Thyroid gland (tissue), 4 donors: ENCODE data around the gene SULT1A1. TPM values are rescaled to one million over a fixed set of nuclear protein-coding genes. Genes with fewer than 3 reads are reported as not detected.

Experiments used
- DNase-seq, 2 donors: peaks; one replicate each; pipeline ENCODE4 v3.0.0-alpha.2; 2019
- H3K27ac ChIP-seq, 3 donors: fragments of 200-600 bp; sonication (generic); 1 replicate in 2 of 3; 2 replicates in 1 of 3; pipeline ENCODE4 v1.5.1; 2016 to 2019; ENCODE audit warnings: mild to moderate bottlenecking in 1 of 3, moderate library complexity in 1 of 3
- H3K27me3 ChIP-seq: fragments of 200-600 bp; sonication (generic); one replicate; pipeline ENCODE4 v1.5.1; 2019
- H3K36me3 ChIP-seq, 2 donors: fragments of 200-600 bp; sonication (generic); one replicate each; pipeline ENCODE4 v1.5.1; 2016 to 2019
- H3K4me1 ChIP-seq, 2 donors: fragments of 200-600 bp; sonication (generic); one replicate each; pipeline ENCODE4 v1.5.1; 2017 to 2019
- H3K4me3 ChIP-seq, 3 donors: fragments of 200-600 bp; sonication (generic); replicated peaks in 1 of 3; 1 replicate in 2 of 3; 2 replicates in 1 of 3; pipeline ENCODE4 v1.5.1; 2016; ENCODE audit warnings: mild to moderate bottlenecking in 1 of 3
- H3K9me3 ChIP-seq: fragments of 200-600 bp; sonication (generic); one replicate; pipeline ENCODE4 v1.5.1; 2017
- CTCF ChIP-seq, 6 experiments: fragments of 200-600 bp in 3 of 6; fragments of 450-650 bp in 3 of 6; sonication (generic) in 3 of 6; IDR thresholded peaks; one replicate each; pipeline ENCODE4 v1.5.1; 2016 to 2019; ENCODE audit warnings: antibody characterized with exemption in 6 of 6, mild to moderate bottlenecking in 2 of 6, inconsistent platforms in 1 of 6, moderate library complexity in 1 of 6
- POLR2A ChIP-seq, 2 donors: fragments of 450-650 bp; IDR thresholded peaks; one replicate each; pipeline ENCODE4 v1.6.1; 2017; ENCODE audit warnings: antibody characterized with exemption in 2 of 2, mild to moderate bottlenecking in 2 of 2, moderate library complexity in 1 of 2
- WGBS, 2 donors: methylation state at CpG; one replicate each; pipeline ENCODE4 v1.1.5; 2017; 5-methylcytosine and 5-hydroxymethylcytosine counted together
- intact Hi-C: fragments of 100-400 bp; cut with DNase I; formaldehyde crosslinking; loops from one replicate; pipeline ENCODE4 v1.15.1; 2023
- total RNA-seq, 4 donors: library from RNA; depleted of rRNA; stranded (reverse); fragments of >200 nt; gene quantifications; one replicate each; pipeline ENCODE4 v1.2.3, GENCODE V29; 2016

Gene SULT1A1
- total RNA-seq, 4 donors from 2014 or later: 84.9 to 162 (median 118) TPM

GRCh38 chr16:28575446-28576109, 34.3 kb downstream of the SULT1A1 start:
- H3K27ac ChIP-seq: no peak overlapping the region
- H3K4me1 ChIP-seq: peaks cover 6 to 26% of the 10 kb centered on the region in 2 donors
- TF ChIP-seq POLR2A (IDR thresholded peaks at IDR 0.05): no peak
- TF ChIP-seq CTCF (IDR thresholded peaks at IDR 0.05): no peak
- H3K9me3 ChIP-seq: no peaks in the 10 kb centered on the region
- H3K27me3 ChIP-seq: no peaks in the 10 kb centered on the region
- H3K36me3 ChIP-seq: no peaks in the 10 kb centered on the region
- intact Hi-C loops: no loop called here
- H3K4me3 ChIP-seq: no peak overlapping the region
- DNase-seq: no peak
- 95 to 96% methylated on average over 8 of the region's 8 CpGs for WGBS, 2 donors

DNA sequence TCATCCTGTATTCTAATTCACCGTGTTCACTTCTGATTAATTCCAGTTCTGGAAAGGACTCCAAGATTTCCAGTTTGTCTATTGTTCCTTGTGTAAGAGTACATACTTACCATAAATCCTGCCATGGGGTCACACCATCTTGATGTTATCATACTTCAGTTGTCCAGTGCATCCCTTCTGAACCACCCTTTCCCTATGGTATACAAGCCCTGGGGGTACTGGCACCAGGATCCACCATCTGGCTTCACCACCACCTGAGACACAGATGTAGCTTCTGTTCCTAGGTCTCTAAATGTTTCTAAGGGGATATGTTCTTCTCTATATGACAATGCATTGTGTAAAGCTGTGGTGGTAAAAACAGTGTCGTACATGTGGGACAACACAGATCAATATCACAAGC, 34.9 kb downstream of the SULT1A1 start:
- TF ChIP-seq POLR2A (IDR thresholded peaks at IDR 0.05) (no peak), CTCF (IDR thresholded peaks at IDR 0.05) (no peak)
- Histone ChIP-seq H3K27ac (no peak overlapping the region), H3K4me1 (peaks cover 6 to 26% of the 10 kb centered on the region in 2 donors), H3K36me3 (no peaks in the 10 kb centered on the region), H3K27me3 (no peaks in the 10 kb centered on the region), H3K4me3 (no peak overlapping the region), H3K9me3 (no peaks in the 10 kb centered on the region)
- DNase-seq: no peak
- 97 to 99% methylated on average over 2 of the region's 2 CpGs for WGBS, 2 donors
- intact Hi-C loops: no loop called here

- H3K9me3 ChIP-seq: no peaks in the 10 kb centered on the region
- intact Hi-C loops: no loop called here
- 69 to 72% methylated on average over 17 of the region's 17 CpGs for WGBS, 2 donors
- TF ChIP-seq CTCF (IDR thresholded peaks at IDR 0.05) (no peak), POLR2A (IDR thresholded peaks at IDR 0.05) (no peak)
- no peaks in the 10 kb centered on the region for H3K27me3 ChIP-seq
- no peak overlapping the region for H3K4me3 ChIP-seq
- H3K27ac ChIP-seq: peak overlapping the region in 1 of 3 donors; percentile 6
- peak; percentile 29 to 32 for DNase-seq
- H3K36me3 ChIP-seq: no peaks in the 10 kb centered on the region
- H3K4me1 ChIP-seq: peaks cover 6 to 26% of the 10 kb centered on the region in 2 donors
These were observed 35.8 kb downstream of the SULT1A1 start for GRCh38 chr16:28573738-28574718.

DNA sequence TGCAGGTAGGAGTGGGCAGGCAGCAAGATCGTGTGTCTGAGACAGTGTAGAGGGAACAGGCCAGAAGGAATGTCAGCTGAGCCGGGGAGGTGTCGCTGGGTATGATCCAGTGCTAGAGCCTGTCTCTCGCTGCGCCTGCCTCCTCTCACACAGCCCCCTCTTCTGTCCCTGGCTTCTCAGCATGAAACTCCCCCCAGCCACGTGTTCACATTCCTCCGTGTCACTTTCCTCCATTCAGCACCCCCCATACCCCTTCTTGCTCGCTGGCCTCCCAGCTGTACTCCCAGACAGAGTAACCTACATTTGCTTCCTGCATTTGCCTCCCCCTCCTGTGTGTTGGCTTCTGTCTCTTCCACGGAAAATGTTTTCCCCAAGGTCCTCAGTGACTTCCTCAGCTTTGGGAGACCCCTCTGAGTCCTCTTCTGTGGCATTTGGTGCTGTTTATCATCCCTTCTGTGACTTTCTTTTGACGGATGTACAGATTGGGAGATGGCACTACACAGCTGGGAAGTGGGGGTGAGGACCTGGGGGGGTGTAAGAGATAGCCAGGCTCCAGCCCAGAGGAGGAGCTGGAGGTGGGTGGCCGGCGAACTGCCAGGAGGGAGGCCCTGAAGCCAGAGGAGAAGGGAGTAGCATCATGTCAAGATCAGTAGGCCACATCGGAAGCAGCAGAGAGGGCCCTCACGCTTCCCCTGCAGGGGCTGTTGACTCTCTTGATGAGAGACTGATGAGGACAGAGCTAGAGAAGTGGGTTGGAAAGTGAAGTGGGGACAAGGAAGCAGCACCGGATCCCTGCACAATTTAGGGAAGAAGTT, 36.9 kb downstream of the SULT1A1 start:
- Histone ChIP-seq H3K4me1 (peaks cover 6 to 26% of the 10 kb centered on the region in 2 donors), H3K27ac (peak overlapping the region in 1 of 3 donors; percentile 6), H3K36me3 (no peaks in the 10 kb centered on the region), H3K27me3 (no peaks in the 10 kb centered on the region), H3K4me3 (no peak overlapping the region), H3K9me3 (no peaks in the 10 kb centered on the region)
- peak; percentile 52 to 55 for DNase-seq
- TF ChIP-seq POLR2A (IDR thresholded peaks at IDR 0.05) (no peak), CTCF (IDR thresholded peaks at IDR 0.05) (no peak)
- 57 to 58% methylated on average over 15 of the region's 15 CpGs for WGBS, 2 donors
- intact Hi-C loops: no loop called here
